SK-N-MC (cell line): ENCODE results near the gene PERCC1.
"Not testable (repeated sequence)": the region's sequence is repeated elsewhere in the genome, so short reads cannot be mapped to it uniquely, and the experiment has no call there.

Experiments used
- DNase-seq: peaks from one replicate; pipeline ENCODE4 v3.0.0-alpha.2; 2011; ENCODE audit warnings: low read depth, low spot score
- H3K27ac ChIP-seq: fragments of 200-600 bp; sonication (generic); 2 replicates; pipeline ENCODE4 v1.5.1; 2016; ENCODE audit warnings: mixed run types
- H3K36me3 ChIP-seq: fragments of 200-600 bp; sonication (generic); 2 replicates; pipeline ENCODE4 v1.6.1; 2017; ENCODE audit warnings: antibody characterized with exemption, low read length, mixed read lengths; ENCODE audit not compliant: insufficient read depth
- H3K4me3 ChIP-seq: fragments of 200-600 bp; sonication (generic); 2 replicates; pipeline ENCODE4 v1.5.1; 2016
- H3K9ac ChIP-seq: fragments of 200-600 bp; sonication (generic); 2 replicates; pipeline ENCODE4 v1.8.0; 2017; ENCODE audit warnings: mixed run types, mixed read lengths; ENCODE audit not compliant: insufficient read length
- H3K9me3 ChIP-seq: fragments of 200-600 bp; sonication (generic); 2 replicates; pipeline ENCODE4 v1.6.1; 2017; ENCODE audit warnings: low read depth, mild to moderate bottlenecking, antibody characterized with exemption, low read length, moderate library complexity, mixed read lengths
- EZH2 ChIP-seq: fragments of 200-600 bp; sonication (generic); IDR thresholded peaks from one replicate; pipeline ENCODE4 v1.6.1; 2017; ENCODE audit warnings: antibody characterized with exemption
- FOXP2 ChIP-seq: optimal IDR thresholded peaks from 2 replicates; pipeline ENCODE3; 2011; ENCODE audit warnings: mild to moderate bottlenecking, moderate library complexity; ENCODE audit not compliant: insufficient read depth; ENCODE audit errors: extremely low read length, control extremely low read depth
- POLR2AphosphoS5 ChIP-seq: IDR thresholded peaks from 2 replicates; pipeline ENCODE4 v1.6.1; 2012; ENCODE audit warnings: mild to moderate bottlenecking, low read depth, low read length, borderline replicate concordance

The PERCC1 gene

GRCh38 chr16:1474082-1474795, 43.4 kb downstream of the PERCC1 start:
- Histone ChIP-seq H3K27ac (0 out of 2 replicates have a peak overlapping the region, but pooled peaks have one; percentile 36), H3K9ac (peak overlapping the region; percentile 99), H3K4me3 (peak overlapping the region; percentile 91), H3K36me3 (no peaks in the 10 kb centered on the region), H3K9me3 (no peaks in the 10 kb centered on the region)
- DNase-seq, result no peak
- no peak for TF ChIP-seq FOXP2
- no peak for TF ChIP-seq EZH2
- TF ChIP-seq POLR2AphosphoS5, result no peak

- Histone ChIP-seq H3K4me3 (peak within 1 kb of the TSS; percentile 91), H3K36me3 (no peaks in the 10 kb centered on the region), H3K27ac (peak within 1 kb of the TSS; percentile 88), H3K9ac (peak within 1 kb of the TSS; percentile 99), H3K9me3 (no peaks in the 10 kb centered on the region)
- TF ChIP-seq FOXP2 (peak; percentile 47), POLR2AphosphoS5 (peak; percentile 80), EZH2 (no peak)
- DNase-seq, result no peak
Measured at GRCh38 chr16:1474796-1475551, 44.1 kb downstream of the PERCC1 start, which contains the start of gene CLCN7. TSS of gene CLCN7 (minus strand) at chr16:1475028. CDS start at chr16:1474974, 54 bp downstream.

GRCh38 chr16:1475552-1476114, 44.8 kb downstream of the PERCC1 start:
- TF ChIP-seq EZH2 (no peak), POLR2AphosphoS5 (no peak), FOXP2 (no peak)
- Histone ChIP-seq H3K9me3 (no peaks in the 10 kb centered on the region), H3K27ac (peak overlapping the region; percentile 88), H3K4me3 (peak overlapping the region; percentile 91), H3K9ac (peak overlapping the region; percentile 99), H3K36me3 (no peaks in the 10 kb centered on the region)
- DNase-seq, result no peak

GRCh38 chr16:1477033-1477432, 46.2 kb downstream of the PERCC1 start:
- H3K9me3 ChIP-seq, result no peaks in the 10 kb centered on the region
- H3K9ac ChIP-seq, result no peak overlapping the region
- TF ChIP-seq FOXP2 (no peak), EZH2 (no peak), POLR2AphosphoS5 (no peak)
- H3K4me3 ChIP-seq, result no peak overlapping the region
- DNase-seq, result no peak
- no peak overlapping the region for H3K27ac ChIP-seq
- no peaks in the 10 kb centered on the region for H3K36me3 ChIP-seq

- H3K27ac ChIP-seq, H3K4me3 ChIP-seq, H3K9me3 ChIP-seq, H3K36me3 ChIP-seq, H3K9ac ChIP-seq, DNase-seq: not testable (repeated sequence)
Measured at GRCh38 chr16:1478937-1479336, 48.1 kb downstream of the PERCC1 start.

- Histone ChIP-seq H3K27ac (no peak overlapping the region), H3K4me3 (no peak overlapping the region), H3K9me3 (no peaks in the 10 kb centered on the region), H3K36me3 (no peaks in the 10 kb centered on the region), H3K9ac (no peak overlapping the region)
- no peak for DNase-seq
- no peak for TF ChIP-seq EZH2
- TF ChIP-seq POLR2AphosphoS5, result no peak
- no peak for TF ChIP-seq FOXP2
Measured at GRCh38 chr16:1481906-1482835, 51.3 kb downstream of the PERCC1 start.
